Skin of body (tissue), 2 donors: Measurements from ENCODE around the gene ITGA8. TPM values are rescaled to one million over a fixed set of nuclear protein-coding genes. Genes with fewer than 3 reads are reported as not detected.
"Not testable (repeated sequence)": the region's sequence is repeated elsewhere in the genome, so short reads cannot be mapped to it uniquely, and the experiment has no call there.

Source experiments
- DNase-seq: peaks from one replicate; lab custom pipeline; 2025; lab: John Stamatoyannopoulos, UW
- total RNA-seq: library from RNA; depleted of rRNA; stranded (reverse); fragments of >200 nt; gene quantifications from one replicate; pipeline ENCODE4 v1.2.3, GENCODE V29; 2014

Gene ITGA8
- total RNA-seq, 1 donor from 2014 or later: 17.5 TPM

GRCh38 chr10:15690031-15690430 is 29.7 kb downstream of the ITGA8 start:
- no peak for DNase-seq

GRCh38 chr10:15684768-15685167 is 35.0 kb downstream of the ITGA8 start:
- no peak for DNase-seq

DNA sequence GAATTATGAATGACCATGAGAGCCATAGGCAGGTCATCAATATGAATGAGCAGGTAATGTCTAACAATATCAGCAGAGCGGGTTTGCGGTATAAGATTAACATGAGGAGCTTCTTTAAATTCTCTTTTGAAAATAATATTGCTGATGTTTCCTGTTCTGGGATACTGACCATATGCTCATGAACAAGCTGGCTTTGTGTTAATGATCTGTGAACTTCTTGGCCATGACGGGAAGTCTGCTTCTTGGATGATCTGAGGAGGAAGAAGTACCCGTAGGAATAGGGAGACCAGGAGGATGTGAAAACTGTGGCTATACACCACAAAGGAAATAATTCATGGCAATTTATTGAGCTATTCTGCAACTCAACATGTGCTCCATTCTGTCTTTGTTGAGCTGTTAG is 38.6 kb downstream of the ITGA8 start:
- DNase-seq: no peak

- no peak for DNase-seq
Measured at GRCh38 chr10:15678851-15679250, 40.9 kb downstream of the ITGA8 start.

- DNase-seq: no peak
Measured at GRCh38 chr10:15672469-15672868, 47.3 kb downstream of the ITGA8 start.

DNA sequence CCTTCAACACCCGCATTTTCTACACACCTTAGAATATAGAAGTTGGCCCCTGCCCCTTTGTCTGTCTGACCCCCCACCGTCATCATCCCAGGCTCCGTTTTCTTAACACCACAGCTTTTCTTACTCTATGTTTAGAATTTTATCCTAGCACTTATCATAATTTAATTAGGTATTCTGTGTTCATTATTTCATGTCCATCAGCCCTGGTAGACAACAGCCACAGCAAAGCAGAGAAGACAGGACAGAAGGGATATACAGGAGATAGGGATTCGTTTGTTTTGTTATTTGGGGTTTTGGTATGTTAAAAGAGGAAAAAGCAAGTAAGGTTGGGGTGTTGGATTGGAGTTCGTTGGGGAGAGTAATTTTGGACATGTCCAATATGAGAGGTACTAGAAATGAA is 48.8 kb downstream of the ITGA8 start:
- no peak for DNase-seq

DNA sequence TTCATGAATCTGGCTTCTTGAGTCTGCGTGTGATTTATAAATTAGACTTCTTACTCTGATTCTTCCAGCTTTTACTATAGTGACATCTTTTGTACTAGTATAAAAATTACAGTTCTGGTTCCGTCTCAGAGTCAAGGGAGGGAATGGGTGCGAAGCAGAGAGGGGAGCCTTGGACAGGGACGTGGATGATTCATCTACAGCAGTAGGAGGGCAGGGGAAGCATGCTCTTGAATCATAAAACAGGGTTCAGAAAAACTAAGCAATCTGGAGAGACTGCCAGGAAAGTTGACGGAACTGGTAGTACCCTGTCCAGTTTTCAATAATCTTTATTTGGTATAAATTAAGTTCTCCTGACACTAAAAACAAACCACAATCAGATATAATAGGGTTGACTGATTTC is 58.1 kb downstream of the ITGA8 start:
- no peak for DNase-seq

DNA sequence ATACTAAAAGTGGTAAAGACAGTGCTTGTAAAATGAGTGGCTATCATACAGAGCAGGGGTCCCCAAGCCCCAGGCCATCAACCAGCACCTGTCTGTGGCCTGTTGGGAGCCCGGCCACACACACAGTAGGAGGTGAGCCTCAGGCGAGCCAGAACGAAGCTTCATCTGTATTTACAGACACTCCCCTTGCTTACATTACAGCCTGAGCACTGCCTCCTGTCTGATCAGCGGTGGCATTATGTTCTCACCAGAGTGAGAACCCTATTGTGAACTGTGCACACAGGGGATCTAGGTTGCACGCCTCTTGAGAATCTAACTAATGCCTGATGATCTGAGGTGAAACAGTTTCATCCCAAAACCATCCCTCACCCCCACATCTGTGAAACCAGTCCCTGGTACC is 58.7 kb downstream of the ITGA8 start:
- no peak for DNase-seq

- DNase-seq: no peak
Measured at GRCh38 chr10:15658069-15658702, 61.5 kb downstream of the ITGA8 start.

GRCh38 chr10:15652757-15653156 is 67.0 kb downstream of the ITGA8 start:
- DNase-seq: no peak

GRCh38 chr10:15652117-15652516 is 67.6 kb downstream of the ITGA8 start:
- peak; percentile 0 for DNase-seq

GRCh38 chr10:15651175-15651574 is 68.5 kb downstream of the ITGA8 start:
- DNase-seq: no peak

DNA sequence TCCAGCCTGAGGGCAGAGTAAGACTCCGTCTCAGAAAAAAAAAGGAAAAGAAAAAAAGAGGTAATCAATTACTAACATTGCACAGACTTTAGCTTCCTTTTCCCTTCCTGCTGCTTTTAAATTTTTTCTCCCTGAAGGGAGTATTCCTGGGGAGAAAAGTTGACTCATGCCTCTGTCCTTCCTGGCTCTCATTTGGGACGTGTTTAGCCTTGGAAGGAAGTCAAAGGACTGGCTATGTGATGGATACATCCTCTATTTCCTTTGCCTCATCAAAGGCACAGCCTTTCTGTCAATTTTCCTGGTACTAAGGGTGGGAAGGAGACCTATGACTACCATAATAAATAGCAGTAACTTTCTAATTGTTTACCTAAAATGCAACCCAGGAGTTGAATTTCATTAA is 77.6 kb downstream of the ITGA8 start:
- DNase-seq: no peak

DNA sequence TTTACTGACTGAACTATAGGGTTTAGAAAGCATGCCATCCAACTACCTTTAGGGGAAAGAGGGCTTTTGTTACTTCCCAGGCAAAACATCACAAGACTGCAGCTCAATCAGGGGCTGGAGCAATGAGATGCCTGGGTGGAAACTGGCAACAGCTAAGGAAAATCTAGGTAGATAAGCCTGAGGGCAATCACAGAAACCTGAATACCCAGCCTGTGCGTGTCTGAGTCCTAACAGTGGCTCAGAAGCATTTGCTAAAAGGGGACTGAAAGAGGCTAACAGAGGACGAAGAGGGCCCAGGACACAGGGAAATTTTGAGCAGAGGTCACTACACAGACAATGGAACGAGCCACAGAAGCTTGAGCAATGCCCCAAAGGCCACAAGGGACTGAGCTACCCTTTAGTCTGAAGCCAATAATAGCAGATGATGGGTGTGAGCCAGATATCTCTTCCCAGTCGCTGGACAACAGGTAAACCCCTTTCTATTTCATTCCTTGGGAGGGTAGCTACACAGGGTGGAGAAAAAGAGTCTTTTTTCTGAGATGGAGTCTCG is 79.1 kb downstream of the ITGA8 start:
- no peak for DNase-seq

DNA sequence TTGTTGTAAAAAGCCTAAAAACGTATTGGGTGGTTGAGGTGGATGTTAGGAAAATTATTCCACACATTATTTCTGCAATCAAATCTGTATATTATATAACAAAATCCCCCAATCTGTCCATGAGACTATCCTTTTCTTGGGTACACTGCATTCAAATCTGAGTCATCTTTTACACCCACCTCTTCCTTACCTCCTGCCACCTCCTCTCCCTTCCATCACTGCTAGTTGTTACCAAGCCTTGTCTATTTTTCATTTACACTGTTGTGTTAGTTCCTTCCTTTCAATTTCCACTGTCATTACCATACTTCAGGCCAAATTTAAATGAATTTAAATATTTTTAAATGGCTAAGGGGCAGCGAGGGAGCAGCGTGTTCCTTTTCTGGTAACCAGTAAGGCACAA is 83.3 kb downstream of the ITGA8 start:
- no peak for DNase-seq

DNA sequence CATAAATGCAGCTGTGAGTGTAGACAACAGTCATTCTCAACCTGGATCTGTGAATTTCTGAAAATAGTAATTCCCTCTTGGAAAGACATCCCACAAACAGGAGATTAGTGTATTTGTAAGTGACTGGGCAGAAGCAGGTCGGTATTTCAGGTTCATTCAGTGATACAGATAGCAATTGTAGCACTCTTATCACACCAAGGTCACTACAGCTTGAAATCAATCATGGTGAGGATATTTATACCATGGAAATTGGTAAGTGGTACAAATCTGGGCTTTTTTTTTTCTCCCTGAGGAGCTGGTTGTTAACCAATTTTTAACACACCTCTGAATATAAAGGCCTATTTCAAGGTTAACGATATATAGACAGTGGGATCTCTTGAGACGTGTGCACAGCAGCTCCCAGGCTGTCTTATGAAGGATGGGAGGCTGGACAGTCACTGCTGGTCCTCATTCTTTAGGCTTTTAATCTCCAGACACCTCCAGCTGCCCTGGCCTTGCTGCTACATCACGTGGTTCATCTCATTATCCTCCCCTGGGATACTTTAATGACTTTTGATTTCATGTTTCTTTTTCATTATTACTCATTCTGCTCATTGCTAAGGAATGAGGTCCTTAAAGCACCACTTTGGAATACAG is 87.1 kb downstream of the ITGA8 start:
- DNase-seq: no peak

- not testable (repeated sequence) for DNase-seq
Measured at GRCh38 chr10:15631205-15631604, 88.5 kb downstream of the ITGA8 start.

GRCh38 chr10:15630353-15630752 is 89.4 kb downstream of the ITGA8 start:
- no peak for DNase-seq

GRCh38 chr10:15627617-15628196 is 92.0 kb downstream of the ITGA8 start:
- no peak for DNase-seq

- no peak for DNase-seq
Measured at GRCh38 chr10:15626937-15627336, 92.8 kb downstream of the ITGA8 start.

GRCh38 chr10:15625261-15625660 is 94.5 kb downstream of the ITGA8 start:
- DNase-seq: no peak

- DNase-seq: peak; percentile 54
Measured at GRCh38 chr10:15624401-15625196, 95.1 kb downstream of the ITGA8 start.
